Esophagus (tissue), 2 donors: ENCODE data around the gene COX20. TPM values are rescaled to one million over a fixed set of nuclear protein-coding genes. Genes with fewer than 3 reads are reported as not detected.
A peak's percentile ranks its signal among the peaks of the same experiment; 100 is the strongest.

Experiments
- H3K27ac ChIP-seq, 2 donors: one replicate each; pipeline ENCODE4 v1.5.1; 2013; ENCODE audit warnings: low read depth in 2 of 2, mild to moderate bottlenecking in 2 of 2, inconsistent platforms in 1 of 2, low read length in 1 of 2, moderate library complexity in 1 of 2
- H3K27me3 ChIP-seq, 2 donors: one replicate each; pipeline ENCODE4 v1.6.1; 2013; ENCODE audit warnings: low read length in 2 of 2, control low read depth in 1 of 2, mild to moderate bottlenecking in 1 of 2; ENCODE audit not compliant: insufficient read depth in 2 of 2, control insufficient read depth in 1 of 2
- H3K36me3 ChIP-seq, 2 donors: one replicate each; pipeline ENCODE4 v1.6.1; 2013; ENCODE audit warnings: low read length in 1 of 2; ENCODE audit not compliant: control insufficient read depth in 2 of 2, insufficient read depth in 2 of 2
- H3K4me1 ChIP-seq, 2 donors: one replicate each; pipeline ENCODE4 v1.6.1; 2013; ENCODE audit warnings: low read length in 1 of 2; ENCODE audit not compliant: control insufficient read depth in 2 of 2, insufficient read depth in 2 of 2
- H3K4me3 ChIP-seq, 2 donors: one replicate each; pipeline ENCODE4 v1.5.1; 2013; ENCODE audit warnings: low read length in 2 of 2, mild to moderate bottlenecking in 2 of 2, low read depth in 1 of 2, moderate library complexity in 1 of 2
- H3K9me3 ChIP-seq, 2 donors: one replicate each; pipeline ENCODE4 v1.6.1; 2013; ENCODE audit warnings: mild to moderate bottlenecking in 2 of 2, low read depth in 1 of 2, low read length in 1 of 2, moderate library complexity in 1 of 2; ENCODE audit not compliant: control insufficient read depth in 2 of 2, insufficient read depth in 1 of 2
- WGBS, 2 donors: extraction: QIAGEN DNeasy Blood & Tissue Kit; methylation state at CpG; one replicate each; pipeline ENCODE4 v1.1.7; 2013; 5-methylcytosine and 5-hydroxymethylcytosine counted together
- polyA plus RNA-seq, 2 donors: library from polyadenylated mRNA; stranded (reverse); fragments of 200-250 nt; gene quantifications; one replicate each; pipeline ENCODE4 v1.2.3, GENCODE V29; 2013
- donor health status: healthy with polysubstance abuse.
- donor health status: Bipolar disorder and iron deficiency.

COX20 gene
- polyA plus RNA-seq, 2 donors, result 35.8 to 59.8 TPM

- H3K9me3 ChIP-seq, result no peaks in the 10 kb centered on the region
- H3K4me3 ChIP-seq, result no peak overlapping the region
- no peak overlapping the region for H3K27ac ChIP-seq
- 42 to 44% methylated on average over 9 of the region's 9 CpGs for WGBS, 2 donors
- H3K4me1 ChIP-seq, result peaks cover 2% of the 10 kb centered on the region in 2 donors
- no peaks in the 10 kb centered on the region for H3K27me3 ChIP-seq
- peaks cover 7 to 16% of the 10 kb centered on the region in 2 donors for H3K36me3 ChIP-seq
Observed at GRCh38 chr1:244860078-244860477, 24.6 kb downstream of the COX20 start.

GRCh38 chr1:244860914-244861610 lies 25.6 kb downstream of the COX20 start:
- WGBS, 2 donors, result 4% methylated on average over 2 of the region's 2 CpGs
- peaks cover 2% of the 10 kb centered on the region in 2 donors for H3K4me1 ChIP-seq
- peak overlapping the region in 1 of 2 donors; percentile 93 for H3K4me3 ChIP-seq
- H3K27me3 ChIP-seq, result no peaks in the 10 kb centered on the region
- peaks cover 7 to 13% of the 10 kb centered on the region in 2 donors for H3K36me3 ChIP-seq
- H3K27ac ChIP-seq, result no peak overlapping the region
- no peaks in the 10 kb centered on the region for H3K9me3 ChIP-seq

- Histone ChIP-seq H3K9me3 (no peaks in the 10 kb centered on the region), H3K4me3 (peak overlapping the region; percentile 31 to 93), H3K27me3 (no peaks in the 10 kb centered on the region), H3K4me1 (peaks cover 2% of the 10 kb centered on the region in 2 donors), H3K36me3 (peaks cover 5 to 13% of the 10 kb centered on the region in 2 donors), H3K27ac (peak overlapping the region; percentile 27 to 47)
- WGBS, 2 donors, result 2 to 3% methylated on average over 2 of the region's 2 CpGs
Observed at GRCh38 chr1:244861683-244862082, 26.2 kb downstream of the COX20 start.

- Histone ChIP-seq H3K36me3 (peaks cover 5 to 10% of the 10 kb centered on the region in 2 donors), H3K27ac (peak overlapping the region; percentile 99 to 100), H3K9me3 (no peaks in the 10 kb centered on the region), H3K27me3 (no peaks in the 10 kb centered on the region), H3K4me3 (peak overlapping the region; percentile 45 to 93), H3K4me1 (peaks cover 2% of the 10 kb centered on the region in 2 donors)
- WGBS, 2 donors, result 0 to 1% methylated on average over 7 of the region's 7 CpGs
Observed at GRCh38 chr1:244862354-244862698, 26.9 kb downstream of the COX20 start.

- H3K4me3 ChIP-seq, result peak overlapping the region; percentile 90 to 93
- WGBS, 2 donors, result 1 to 2% methylated on average over 64 to 87 of the region's 87 CpGs
- H3K4me1 ChIP-seq, result peaks cover 2% of the 10 kb centered on the region in 2 donors
- no peaks in the 10 kb centered on the region for H3K27me3 ChIP-seq
- H3K27ac ChIP-seq, result peak overlapping the region; percentile 99 to 100
- H3K9me3 ChIP-seq, result no peaks in the 10 kb centered on the region
- H3K36me3 ChIP-seq, result peaks cover 5 to 8% of the 10 kb centered on the region in 2 donors
Observed at GRCh38 chr1:244862699-244863490, 27.4 kb downstream of the COX20 start.

- Histone ChIP-seq H3K27me3 (no peaks in the 10 kb centered on the region), H3K9me3 (no peaks in the 10 kb centered on the region), H3K4me1 (peaks cover 2% of the 10 kb centered on the region in 2 donors), H3K4me3 (peak overlapping the region; percentile 90 to 93), H3K36me3 (peaks cover 5 to 7% of the 10 kb centered on the region in 2 donors), H3K27ac (peak overlapping the region; percentile 99 to 100)
- WGBS, 2 donors, result 0 to 1% methylated on average over 81 to 92 of the region's 92 CpGs
Observed at GRCh38 chr1:244863491-244864252, 28.2 kb downstream of the COX20 start.

- no peaks in the 10 kb centered on the region for H3K27me3 ChIP-seq
- no peaks in the 10 kb centered on the region for H3K9me3 ChIP-seq
- peaks cover 5 to 7% of the 10 kb centered on the region in 2 donors for H3K36me3 ChIP-seq
- H3K4me3 ChIP-seq, result peak within 1 kb of the TSS; percentile 90 to 93
- H3K4me1 ChIP-seq, result peaks cover 2% of the 10 kb centered on the region in 2 donors
- 0% methylated on average over 71 of the region's 71 CpGs for WGBS, 2 donors
- H3K27ac ChIP-seq, result peak within 1 kb of the TSS; percentile 99 to 100
Observed at GRCh38 chr1:244864253-244865027, 29.0 kb downstream of the COX20 start, which contains the start of gene HNRNPU. TSS of gene HNRNPU (minus strand) at chr1:244864543. CDS start at chr1:244864307, 236 bp downstream.

GRCh38 chr1:244865028-244865371 lies 29.5 kb downstream of the COX20 start:
- WGBS, 2 donors, result 10 to 11% methylated on average over 9 of the region's 9 CpGs
- H3K27ac ChIP-seq, result peak overlapping the region; percentile 95 to 100
- no peaks in the 10 kb centered on the region for H3K27me3 ChIP-seq
- peaks cover 1 to 2% of the 10 kb centered on the region in 2 donors for H3K4me1 ChIP-seq
- H3K36me3 ChIP-seq, result peaks cover 2 to 4% of the 10 kb centered on the region in 2 donors
- peak overlapping the region; percentile 49 to 93 for H3K4me3 ChIP-seq
- H3K9me3 ChIP-seq, result no peaks in the 10 kb centered on the region

- Histone ChIP-seq H3K27ac (no peak overlapping the region), H3K9me3 (no peaks in the 10 kb centered on the region), H3K4me1 (peaks cover 0 to 2% of the 10 kb centered on the region in 2 donors), H3K36me3 (peaks cover 0 to 2% of the 10 kb centered on the region in 2 donors), H3K4me3 (no peak overlapping the region), H3K27me3 (no peaks in the 10 kb centered on the region)
- WGBS, 2 donors, result 63 to 76% methylated on average over 3 of the region's 3 CpGs
Observed at GRCh38 chr1:244865820-244866219, 30.4 kb downstream of the COX20 start.
